HG03064 (cell line): Measurements from ENCODE around the gene PANX2.

Experiments
- ATAC-seq: cut with Tn5 transposase; IDR thresholded peaks from one replicate; pipeline ENCODE4 v1.9.1; 2021; ENCODE audit warnings: low read depth; ENCODE audit not compliant: unreplicated experiment

The PANX2 gene

GRCh38 chr22:50169181-50169759, 1.3 kb upstream of the PANX2 start:
- no peak for ATAC-seq

- ATAC-seq = no peak
Measured at GRCh38 chr22:50169774-50170341, 673 bp upstream of the PANX2 start.

GRCh38 chr22:50171319-50171964, 911 bp downstream of the PANX2 start:
- no peak for ATAC-seq

- no peak for ATAC-seq
Measured at GRCh38 chr22:50171965-50172421, 1.5 kb downstream of the PANX2 start.

- ATAC-seq = no peak
Measured at GRCh38 chr22:50173311-50173982, 2.9 kb downstream of the PANX2 start.

- ATAC-seq = no peak
Measured at GRCh38 chr22:50173983-50174355, 3.4 kb downstream of the PANX2 start.

- no peak for ATAC-seq
Measured at GRCh38 chr22:50174382-50175190, 4.1 kb downstream of the PANX2 start.

GRCh38 chr22:50175191-50175461, 4.6 kb downstream of the PANX2 start:
- ATAC-seq = no peak

GRCh38 chr22:50175921-50176849, 5.7 kb downstream of the PANX2 start:
- no peak for ATAC-seq

- ATAC-seq = no peak
Measured at GRCh38 chr22:50176850-50177536, 6.5 kb downstream of the PANX2 start.

- ATAC-seq = no peak
Measured at GRCh38 chr22:50177537-50178470, 7.3 kb downstream of the PANX2 start.

GRCh38 chr22:50178471-50178864, 7.9 kb downstream of the PANX2 start:
- no peak for ATAC-seq

GRCh38 chr22:50178871-50179869, 8.6 kb downstream of the PANX2 start:
- ATAC-seq = no peak

GRCh38 chr22:50179937-50180726, 9.6 kb downstream of the PANX2 start:
- no peak for ATAC-seq

- ATAC-seq = no peak
Measured at GRCh38 chr22:50180727-50181521, 10.4 kb downstream of the PANX2 start.
